Right cardiac atrium (tissue), 5 donors: Measurements from ENCODE around the gene AACS. TPM values are rescaled to one million over a fixed set of nuclear protein-coding genes. Genes with fewer than 3 reads are reported as not detected.
A peak's percentile ranks its signal among the peaks of the same experiment; 100 is the strongest.

Source experiments
- ATAC-seq, 2 donors: fragments of 200-7000 bp; cut with Tn5 transposase; one replicate each; pipeline versions ENCODE4 v1.8.0 to v1.9.1; 2020; ENCODE audit warnings: moderate library complexity in 2 of 2, mild to moderate bottlenecking in 1 of 2
- DNase-seq, 3 donors: peaks; one replicate each; pipeline ENCODE4 v3.0.0-alpha.2; 2020
- H3K27ac ChIP-seq: one replicate; pipeline ENCODE4 v1.5.1; 2013; ENCODE audit warnings: mild to moderate bottlenecking, low read length, control low read depth, moderate library complexity
- H3K27me3 ChIP-seq: one replicate; pipeline ENCODE4 v1.6.1; 2013; ENCODE audit not compliant: control insufficient read depth, insufficient read depth
- H3K4me1 ChIP-seq: one replicate; pipeline ENCODE4 v1.6.1; 2013; ENCODE audit warnings: low read length; ENCODE audit not compliant: control insufficient read depth, insufficient read depth
- H3K4me3 ChIP-seq: one replicate; pipeline ENCODE4 v1.5.1; 2013; ENCODE audit warnings: low read length, control low read depth
- H3K9me3 ChIP-seq: one replicate; pipeline ENCODE4 v1.6.1; 2013; ENCODE audit warnings: low read length; ENCODE audit not compliant: control insufficient read depth
- WGBS: extraction: QIAGEN DNeasy Blood & Tissue Kit; methylation state at CpG from one replicate; pipeline ENCODE4 v1.1.7; 2013; 5-methylcytosine and 5-hydroxymethylcytosine counted together
- intact Hi-C, 4 donors: fragments of 100-400 bp; cut with DNase I; formaldehyde crosslinking; loops; one replicate each; pipeline versions ENCODE4 v1.11.0 to v1.14.0; 2022 to 2023
- polyA plus RNA-seq: library from polyadenylated mRNA; stranded (reverse); fragments of 200-250 nt; gene quantifications from one replicate; pipeline ENCODE4 v1.2.3, GENCODE V29; 2013
- total RNA-seq, 4 donors: library from RNA; stranded (reverse); fragmentation: NEBNext Ultra II Directional; extraction: Animal tissue kit (Norgen Biotek cat#: 25700); gene quantifications; one replicate each; pipeline ENCODE4 v1.2.1, GENCODE V29; 2021
- donor health status: healthy with polysubstance abuse.
- donor health status: DM: no; HTN: yes; CAD: no.
- donor health status: DM: no; HTN: no; CAD: no.
- donor health status: DM: no; HTN: yes; CAD: no; lungs with severe emphysema.
- donor health status: DM: yes; HTN: yes; CAD: no.

The AACS gene
- total and polyA plus RNA-seq, 5 donors = 11.1 to 12.4 (median 11.2) TPM

DNA sequence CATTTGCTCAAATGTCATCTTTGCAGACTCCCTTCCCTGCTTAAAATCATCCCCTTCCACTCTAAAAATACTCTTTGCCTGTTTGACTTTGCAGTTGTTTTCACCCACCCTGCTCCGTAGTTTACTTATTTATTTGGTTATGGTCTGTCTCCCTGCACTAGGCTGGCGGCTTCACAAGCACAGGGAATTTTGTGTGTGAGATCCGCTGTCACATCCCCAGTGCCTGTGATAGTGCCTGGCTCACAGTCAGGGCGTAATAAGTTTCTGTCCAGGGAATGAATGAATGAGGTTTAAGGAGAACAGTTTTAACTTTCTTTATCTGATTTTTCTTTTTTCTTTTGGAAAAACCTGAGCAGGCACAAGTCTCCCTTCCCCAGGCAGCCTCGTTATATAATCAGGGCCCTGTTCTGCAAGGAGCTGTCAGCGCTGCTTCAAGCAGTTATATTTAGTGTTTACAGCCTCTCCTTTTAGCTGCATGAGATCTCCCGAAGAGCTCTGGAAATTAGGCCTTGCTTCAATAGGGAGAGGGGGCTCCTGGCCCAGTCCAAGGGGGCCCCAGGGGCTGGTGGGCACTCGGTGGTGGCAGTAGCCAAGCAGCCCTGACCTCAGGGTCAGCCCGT is 107.1 kb downstream of the AACS start:
- intact Hi-C loops = no loop called here
- Histone ChIP-seq H3K27me3 (no peaks in the 10 kb centered on the region), H3K4me1 (no peaks in the 10 kb centered on the region), H3K4me3 (no peak overlapping the region), H3K27ac (peak overlapping the region; percentile 69), H3K9me3 (no peaks in the 10 kb centered on the region)
- ATAC-seq (no peak), DNase-seq (no peak)
- WGBS = 61% methylated on average over 9 of the region's 9 CpGs

DNA sequence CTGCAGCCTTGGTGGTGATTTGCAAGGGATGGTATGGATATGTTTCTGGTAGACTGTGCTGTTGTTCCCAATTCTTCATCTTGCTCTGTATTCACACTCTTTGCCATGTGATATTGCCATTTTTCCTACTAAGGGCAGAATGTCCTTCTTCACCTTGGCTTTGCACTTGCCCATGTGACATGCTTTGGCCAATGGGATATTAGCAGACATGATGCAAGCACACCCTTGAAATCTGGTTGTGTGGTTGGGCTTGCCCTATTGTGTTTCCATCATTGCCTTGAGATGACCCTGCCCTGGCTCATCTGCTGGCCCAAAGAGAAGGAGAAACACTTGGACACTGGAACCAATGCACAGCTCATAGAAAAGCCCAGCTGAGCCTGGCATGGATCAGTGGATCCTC is 110.3 kb downstream of the AACS start:
- intact Hi-C loops = no loop called here
- H3K9me3 ChIP-seq = no peaks in the 10 kb centered on the region
- no peak overlapping the region for H3K27ac ChIP-seq
- no peak for ATAC-seq
- no peaks in the 10 kb centered on the region for H3K27me3 ChIP-seq
- DNase-seq = no peak
- H3K4me3 ChIP-seq = no peak overlapping the region
- H3K4me1 ChIP-seq = no peaks in the 10 kb centered on the region

DNA sequence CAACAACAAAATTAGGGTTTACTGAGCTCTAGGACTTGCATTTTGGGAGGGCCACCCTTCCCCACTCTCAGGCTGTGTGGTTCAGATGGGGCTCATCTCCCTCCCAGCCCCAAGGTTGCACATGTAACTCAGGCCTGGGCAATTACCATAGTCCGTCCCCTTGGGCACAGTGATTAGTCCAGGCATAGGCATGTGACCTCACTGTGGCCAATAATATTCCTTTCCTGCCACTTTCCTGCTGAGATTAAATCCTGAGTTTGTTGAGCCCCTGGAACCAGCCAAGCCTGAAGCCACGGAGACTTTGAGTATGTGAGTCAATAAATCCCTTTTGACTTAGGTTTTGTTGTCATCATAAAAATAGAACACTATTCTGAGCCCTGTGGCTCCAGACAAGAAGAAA is 113.0 kb downstream of the AACS start:
- Histone ChIP-seq H3K27ac (no peak overlapping the region), H3K4me3 (no peak overlapping the region), H3K4me1 (no peaks in the 10 kb centered on the region), H3K27me3 (no peaks in the 10 kb centered on the region), H3K9me3 (no peaks in the 10 kb centered on the region)
- intact Hi-C loops = no loop called here
- ATAC-seq (no peak), DNase-seq (no peak)
- 86% methylated on average over 2 of the region's 2 CpGs for WGBS

DNA sequence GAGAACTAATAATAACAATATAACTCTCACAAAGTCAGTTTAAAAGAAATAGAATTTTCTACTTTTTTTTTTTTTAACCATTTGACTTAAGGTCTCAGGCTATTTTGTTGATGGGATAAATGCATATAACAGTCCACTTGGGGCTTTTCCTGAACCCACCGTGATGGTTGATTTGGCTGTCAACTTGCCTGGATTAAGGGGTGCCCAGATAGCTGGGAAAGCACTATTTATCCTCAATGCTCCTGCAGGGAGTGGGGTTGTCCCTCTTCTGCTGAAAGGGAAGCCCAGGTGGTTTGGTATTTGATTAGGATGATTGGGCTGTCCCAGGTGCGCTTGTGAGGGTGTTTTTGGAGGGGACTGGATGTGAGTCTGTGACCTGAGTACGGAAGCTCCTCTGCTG is 114.9 kb downstream of the AACS start:
- intact Hi-C loops = loop anchor here in 2 of 4 donors (5.0 to 10.0 kb wide), 3 partner anchors 222 to 1695 kb away; no protein-coding TSS in a partner anchor
- DNase-seq (no peak), ATAC-seq (no peak)
- WGBS = 86% methylated on average over 3 of the region's 3 CpGs
- no peak overlapping the region for H3K27ac ChIP-seq
- H3K4me3 ChIP-seq = no peak overlapping the region
- H3K27me3 ChIP-seq = no peaks in the 10 kb centered on the region
- no peaks in the 10 kb centered on the region for H3K4me1 ChIP-seq
- no peaks in the 10 kb centered on the region for H3K9me3 ChIP-seq

DNA sequence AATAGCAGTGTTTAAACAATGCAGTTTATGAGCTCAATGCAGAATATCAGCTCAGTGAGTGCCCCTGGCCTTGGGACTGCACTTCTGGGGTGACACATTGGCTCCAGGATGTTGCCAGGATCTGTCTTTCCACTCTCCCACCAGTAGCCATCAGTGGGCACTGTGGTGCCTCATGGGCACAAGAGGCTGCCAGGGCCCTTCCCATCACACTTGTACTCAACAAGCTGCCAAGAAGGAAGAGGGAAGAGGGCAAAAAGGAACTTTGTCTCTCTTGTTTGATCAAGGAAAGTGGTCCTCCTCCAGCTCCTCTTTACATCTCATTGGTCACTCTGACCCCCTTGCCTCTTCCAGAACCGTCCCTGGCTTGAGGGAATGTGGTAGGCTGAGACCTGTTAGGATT is 115.9 kb downstream of the AACS start:
- intact Hi-C loops = loop anchor here in 2 of 4 donors (5.0 to 10.0 kb wide), 3 partner anchors 221 to 1694 kb away; no protein-coding TSS in a partner anchor
- no peaks in the 10 kb centered on the region for H3K27me3 ChIP-seq
- WGBS = 71% methylated on average over 1 of the region's 1 CpG
- DNase-seq (no peak), ATAC-seq (no peak)
- no peaks in the 10 kb centered on the region for H3K9me3 ChIP-seq
- no peak overlapping the region for H3K4me3 ChIP-seq
- H3K27ac ChIP-seq = no peak overlapping the region
- H3K4me1 ChIP-seq = no peaks in the 10 kb centered on the region

DNA sequence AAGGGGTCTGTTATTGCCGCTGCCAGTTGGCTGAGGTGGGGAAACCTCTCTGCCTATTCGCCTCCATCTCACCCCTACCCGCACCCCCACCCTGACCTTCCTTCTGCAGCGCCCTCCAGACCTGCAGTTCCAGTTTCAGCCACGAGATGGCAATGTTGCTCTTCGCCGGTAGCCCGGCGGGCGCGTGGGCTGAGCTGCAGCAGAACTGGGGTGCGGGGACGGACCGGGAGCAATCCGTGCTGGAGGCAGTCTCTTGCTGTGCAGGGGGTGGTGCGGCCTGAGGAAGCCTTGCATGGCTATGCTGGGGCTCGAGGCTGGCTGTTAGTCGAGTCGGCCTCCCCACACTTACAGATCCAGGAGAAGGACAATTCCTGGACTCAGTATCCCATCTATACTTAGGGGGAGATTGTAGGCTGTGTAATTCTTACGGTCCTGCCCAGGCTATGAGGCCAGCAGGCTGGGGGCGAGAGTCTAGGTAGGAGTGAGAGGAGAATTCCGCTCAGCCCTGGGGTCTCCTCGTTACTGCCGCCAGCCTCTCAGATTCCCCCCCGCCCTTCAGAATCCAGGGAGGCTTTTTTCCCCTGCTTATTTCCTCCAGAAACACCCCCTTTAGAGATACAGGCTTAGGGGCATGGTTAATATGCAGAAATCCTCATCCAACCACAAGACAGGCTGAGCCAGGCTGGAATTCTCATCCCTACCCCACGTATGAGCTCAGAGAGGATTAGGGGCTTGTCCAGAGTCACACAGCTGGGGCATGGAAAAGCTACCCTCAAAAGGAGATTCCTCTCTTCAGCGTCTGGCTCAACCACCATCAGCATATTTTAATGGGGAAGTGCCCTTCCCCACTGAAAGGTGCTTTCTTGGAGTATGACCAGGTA is 118.2 kb downstream of the AACS start:
- Histone ChIP-seq H3K4me1 (no peaks in the 10 kb centered on the region), H3K27ac (no peak overlapping the region), H3K4me3 (no peak overlapping the region), H3K27me3 (no peaks in the 10 kb centered on the region), H3K9me3 (no peaks in the 10 kb centered on the region)
- DNase-seq = peak; percentile 75 to 89 (median 87)
- WGBS = 3% methylated on average over 27 of the region's 27 CpGs
- intact Hi-C loops = loop anchor here in 2 of 4 donors (5.0 to 10.0 kb wide), 3 partner anchors 219 to 1691 kb away; no protein-coding TSS in a partner anchor
- ATAC-seq = peak; percentile 61 to 77

DNA sequence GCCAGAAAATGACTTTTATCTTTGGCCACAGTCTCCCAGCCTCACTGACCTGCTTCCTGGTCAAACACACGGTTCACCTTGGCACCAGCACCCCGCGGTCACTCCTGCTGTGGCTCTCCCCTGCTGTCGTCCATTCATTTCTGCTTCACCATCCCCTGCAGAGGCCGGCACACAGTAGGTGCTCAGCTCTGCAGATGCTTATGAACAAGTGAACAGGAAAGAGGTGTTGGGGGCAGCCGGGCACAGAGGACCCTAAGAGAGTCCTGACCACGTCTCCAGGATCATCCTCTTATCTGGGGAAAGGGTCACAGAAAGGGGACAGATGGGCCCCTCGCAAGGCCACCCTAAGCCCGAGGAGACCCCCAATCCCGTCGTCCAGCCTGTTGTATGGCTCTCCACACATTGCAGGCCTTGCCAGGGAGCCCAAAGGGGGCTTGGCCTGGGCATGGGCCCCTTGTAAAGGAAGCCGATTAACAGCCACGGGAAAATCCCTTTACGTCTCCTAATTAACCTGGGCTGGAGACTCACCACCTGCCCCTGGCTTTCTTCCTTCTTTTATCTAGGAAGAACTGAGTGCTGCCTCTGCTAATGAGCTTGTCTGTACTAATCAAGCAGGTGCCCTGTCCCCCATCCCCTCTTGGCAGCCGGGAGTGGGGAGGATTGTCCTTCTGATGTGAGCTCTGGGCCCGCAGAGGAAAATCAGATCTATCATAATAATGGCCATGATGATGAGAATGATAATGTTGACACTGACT is 119.2 kb downstream of the AACS start:
- Histone ChIP-seq H3K27me3 (no peaks in the 10 kb centered on the region), H3K9me3 (no peaks in the 10 kb centered on the region), H3K4me1 (no peaks in the 10 kb centered on the region), H3K27ac (no peak overlapping the region), H3K4me3 (no peak overlapping the region)
- no peak for ATAC-seq
- DNase-seq = no peak
- intact Hi-C loops = loop anchor here in 2 of 4 donors (5.0 to 10.0 kb wide), 3 partner anchors 218 to 1690 kb away; no protein-coding TSS in a partner anchor
- 34% methylated on average over 16 of the region's 16 CpGs for WGBS

DNA sequence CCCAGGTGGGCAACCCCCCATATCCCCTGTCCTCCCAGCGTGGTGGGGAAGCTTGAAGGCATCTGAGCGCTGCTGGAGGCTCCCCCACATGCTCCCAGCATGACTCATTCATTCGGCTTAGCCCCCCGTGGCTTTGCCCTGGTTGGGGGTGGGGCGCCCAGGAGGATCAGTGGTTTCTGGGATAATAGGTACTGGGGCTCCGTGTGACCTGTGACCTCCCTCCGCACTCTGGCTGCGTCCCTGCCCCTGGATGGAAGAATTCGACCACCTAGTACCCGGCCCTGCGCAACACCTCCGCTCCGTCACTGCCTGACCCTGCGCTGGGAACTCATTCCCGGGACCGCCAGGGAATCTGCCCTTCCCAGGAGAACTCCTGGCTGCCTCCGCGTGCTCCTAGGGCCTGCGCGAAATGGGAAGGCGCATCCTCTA is 120.1 kb downstream of the AACS start:
- ATAC-seq (no peak), DNase-seq (peak in 1 of 3 donors; percentile 51)
- 14% methylated on average over 21 of the region's 21 CpGs for WGBS
- Histone ChIP-seq H3K27ac (no peak overlapping the region), H3K27me3 (no peaks in the 10 kb centered on the region), H3K4me3 (no peak overlapping the region), H3K9me3 (no peaks in the 10 kb centered on the region), H3K4me1 (no peaks in the 10 kb centered on the region)
- intact Hi-C loops = loop anchor here in 2 of 4 donors (10.0 kb wide), 2 partner anchors 219 to 1689 kb away; no protein-coding TSS in a partner anchor

DNA sequence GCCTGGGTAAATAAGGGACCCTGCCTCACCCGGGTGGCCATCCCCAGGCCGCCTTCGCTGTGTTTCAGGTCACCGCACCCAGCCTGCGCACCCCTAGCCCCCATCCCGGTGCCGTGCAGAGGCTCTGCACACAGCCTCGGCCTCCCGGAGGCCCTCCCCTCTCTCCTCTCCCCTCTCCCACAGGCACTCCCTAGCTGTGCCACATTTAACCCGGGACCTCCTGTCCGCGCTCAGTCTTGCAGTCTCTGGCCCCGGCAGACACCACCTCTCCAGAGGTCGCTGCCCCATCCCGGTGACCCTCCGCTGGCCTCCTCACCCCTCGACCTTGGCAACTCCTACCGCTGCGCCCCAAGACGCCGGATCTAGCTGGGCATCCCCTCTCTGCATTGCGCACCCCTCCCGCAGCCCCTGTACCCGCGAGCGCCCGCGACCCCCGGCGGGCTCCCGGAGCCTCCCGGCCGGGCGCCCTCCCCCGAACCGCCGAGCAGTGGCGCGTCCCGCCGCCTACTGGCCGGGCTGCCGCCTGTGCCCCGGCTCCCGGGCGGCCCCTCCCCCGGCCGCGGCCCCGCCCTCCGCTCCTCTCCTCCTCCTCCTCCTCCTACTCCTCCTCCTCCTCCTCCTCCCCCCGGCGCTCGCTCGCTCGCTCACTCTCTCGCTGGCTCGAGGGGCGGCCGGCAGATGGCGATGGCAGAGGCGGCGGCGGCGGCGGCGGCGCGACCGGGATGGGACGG is 120.7 kb downstream of the AACS start, which contains the start of gene TMEM132B:
TSS of gene TMEM132B (plus strand) at position 647 of the 731 bp plus-strand sequence.
- peak; percentile 81 to 93 (median 91) for DNase-seq
- intact Hi-C loops = loop anchor here in 2 of 4 donors (10.0 kb wide), 2 partner anchors 219 to 1689 kb away; no protein-coding TSS in a partner anchor
- H3K4me1 ChIP-seq = no peaks in the 10 kb centered on the region
- peak; percentile 77 to 87 for ATAC-seq
- under 1% methylated on average over 64 of the region's 71 CpGs for WGBS
- H3K9me3 ChIP-seq = no peaks in the 10 kb centered on the region
- no peak within 1 kb of the TSS for H3K27ac ChIP-seq
- H3K4me3 ChIP-seq = peak within 1 kb of the TSS; percentile 68
- H3K27me3 ChIP-seq = no peaks in the 10 kb centered on the region
